K562 (cell line): ENCODE results near the gene FZD4. TPM values are rescaled to one million over a fixed set of nuclear protein-coding genes. Genes with fewer than 3 reads are reported as not detected.

ENCODE experiments used
- ATAC-seq: fragments of 200-7000 bp; cut with Tn5 transposase; 3 replicates; pipeline ENCODE4 v1.9.1; 2020; ENCODE audit warnings: moderate library complexity
- BruUV-seq: library from RNA; stranded (reverse); fragments of 400-500 nt; replicated peaks from 2 replicates; lab custom pipeline; 2021; lab: Mats Ljungman, UMichigan
- CTCF ChIA-PET: fragments of 300-600 bp; formaldehyde crosslinking; extraction: SDS; loops from one replicate; lab custom pipeline; 2021; ENCODE audit warnings: low intra/inter-chr PET ratio; lab: Yijun Ruan, JAX
- POLR2A ChIA-PET: fragments of 300-600, 350-650 bp; sonication (Branson Sonifier 250); formaldehyde crosslinking; extraction: SDS; loops from one replicate; lab custom pipeline; 2021; ENCODE audit warnings: antibody characterized with exemption, inconsistent platforms; lab: Yijun Ruan, JAX
- DNase-seq, 4 experiments: peaks; one replicate each; pipeline versions ENCODE4 v3.0.0 to v3.0.0-alpha.2; 2011 to 2018; ENCODE audit warnings: low spot score in 3 of 4, mixed read lengths in 3 of 4; ENCODE audit errors: extremely low read depth in 1 of 4
- FAIRE-seq: peaks from 2 replicates; lab custom pipeline; 2011; peaks lifted over from hg19 to GRCh38; lab: Jason Lieb, UNC
- H2AFZ ChIP-seq: 2 replicates; pipeline ENCODE4 v1.6.0; 2011; ENCODE audit warnings: low read depth, low read length, control low read depth, inconsistent platforms
- H3K27ac ChIP-seq: fragments of 200-600 bp; 3 replicates; pipeline ENCODE4 v1.8.0; 2011; ENCODE audit warnings: low read depth, mild to moderate bottlenecking, control low read depth, inconsistent platforms, low read length, moderate library complexity, mixed read lengths; ENCODE audit errors: extremely low read depth
- H3K27me3 ChIP-seq, 2 experiments: fragments of 300-600 bp in 1 of 2; 2 replicates in 1 of 2; 3 replicates in 1 of 2; pipeline versions ENCODE4 v1.6.0 to v1.8.0; 2011; ENCODE audit warnings: inconsistent platforms in 2 of 2, low read length in 2 of 2, mild to moderate bottlenecking in 1 of 2, mixed read lengths in 1 of 2, moderate library complexity in 1 of 2; ENCODE audit not compliant: control insufficient read depth in 2 of 2, insufficient read depth in 2 of 2
- H3K36me3 ChIP-seq: fragments of 300-600 bp; 3 replicates; pipeline ENCODE4 v1.8.0; 2011; ENCODE audit warnings: mild to moderate bottlenecking, low read length, inconsistent platforms; ENCODE audit not compliant: control insufficient read depth, insufficient read depth
- H3K4me1 ChIP-seq, 2 experiments: fragments of 200-600 bp in 1 of 2; replicated peaks in 1 of 2; 2 replicates in 1 of 2; 3 replicates in 1 of 2; pipeline versions ENCODE4 v1.5.1 to v1.8.0; 2011; ENCODE audit warnings: inconsistent platforms in 2 of 2, low read length in 2 of 2, mild to moderate bottlenecking in 1 of 2, mixed read lengths in 1 of 2, moderate library complexity in 1 of 2; ENCODE audit not compliant: control insufficient read depth in 2 of 2, insufficient read depth in 2 of 2
- H3K4me2 ChIP-seq: 2 replicates; pipeline ENCODE4 v1.6.1; 2011; ENCODE audit warnings: low read length, control low read depth, inconsistent platforms, mixed read lengths; ENCODE audit not compliant: insufficient read depth
- H3K4me3 ChIP-seq: fragments of 200-600 bp; sonication (generic), shearing (Covaris generic); 2 replicates; pipeline ENCODE4 v1.5.1; 2016; ENCODE audit warnings: control low read depth, inconsistent platforms
- H3K79me2 ChIP-seq: fragments of 200-600 bp; 3 replicates; pipeline ENCODE4 v1.8.0; 2011; ENCODE audit warnings: low read length, inconsistent platforms; ENCODE audit not compliant: control insufficient read depth, insufficient read depth
- H3K9ac ChIP-seq, 2 experiments: 2 replicates each; pipeline versions ENCODE4 v1.6.0 to v1.6.1; 2011; ENCODE audit warnings: low read depth in 2 of 2, low read length in 2 of 2, control low read depth in 1 of 2, inconsistent platforms in 1 of 2, mild to moderate bottlenecking in 1 of 2, mixed read lengths in 1 of 2; ENCODE audit not compliant: insufficient read depth in 1 of 2
- H3K9me1 ChIP-seq: one replicate; pipeline ENCODE4 v1.6.0; 2011; ENCODE audit warnings: inconsistent platforms, mild to moderate bottlenecking, low read length, moderate library complexity; ENCODE audit not compliant: control insufficient read depth, insufficient read depth
- H3K9me3 ChIP-seq: replicated peaks from 2 replicates; pipeline ENCODE4 v1.5.1; 2011; ENCODE audit warnings: low read depth, low read length, inconsistent platforms; ENCODE audit not compliant: control insufficient read depth, insufficient read depth
- H4K20me1 ChIP-seq: replicated peaks from 2 replicates; pipeline ENCODE4 v1.6.1; 2011; ENCODE audit warnings: low read length, inconsistent platforms, mixed read lengths; ENCODE audit not compliant: control insufficient read depth, insufficient read depth
- CTCF ChIP-seq, 3 experiments: IDR thresholded peaks in 2 of 3; conservative IDR thresholded peaks in 1 of 3; 2 replicates each; pipeline ENCODE4 v1.5.1; 2011 to 2012; ENCODE audit warnings: low read length in 3 of 3, mild to moderate bottlenecking in 3 of 3, control low read depth in 2 of 3, improper control_type of control experiment in 1 of 3, inconsistent platforms in 1 of 3, low read depth in 1 of 3, mixed read lengths in 1 of 3, moderate library complexity in 1 of 3; ENCODE audit not compliant: insufficient read depth in 2 of 3
- ETS1 ChIP-seq: conservative IDR thresholded peaks from 2 replicates; pipeline ENCODE4 v1.6.1; 2011; ENCODE audit warnings: low read depth, mild to moderate bottlenecking, low read length; ENCODE audit not compliant: control insufficient read depth
- HDGF ChIP-seq: fragments of 450-650 bp; IDR thresholded peaks from 2 replicates; pipeline ENCODE4 v1.6.1; 2016
- HMG20A ChIP-seq: fragments of 450-650 bp; formaldehyde crosslinking; conservative IDR thresholded peaks from 2 replicates; pipeline ENCODE4 v1.4.0; 2020; ENCODE audit warnings: mild to moderate bottlenecking, mixed read lengths
- KLF13 ChIP-seq: fragments of 450-650 bp; IDR thresholded peaks from 2 replicates; pipeline ENCODE4 v1.6.1; 2016; ENCODE audit warnings: missing genetic modification characterization, low read depth, mild to moderate bottlenecking, missing compliant biosample characterization, moderate library complexity, borderline replicate concordance
- MTA1 ChIP-seq: fragments of 450-650 bp; IDR thresholded peaks from 2 replicates; pipeline ENCODE4 v1.6.1; 2017; ENCODE audit warnings: borderline replicate concordance
- NEUROD1 ChIP-seq: fragments of 150-350 bp; IDR thresholded peaks from 2 replicates; pipeline ENCODE4 v1.6.1; 2014; ENCODE audit warnings: borderline replicate concordance, low read length, low read depth; ENCODE audit not compliant: partially characterized antibody
- NFE2L1 ChIP-seq: fragments of 450-650 bp; IDR thresholded peaks from 2 replicates; pipeline ENCODE4 v1.6.1; 2016; ENCODE audit warnings: missing genetic modification characterization, low read depth, mild to moderate bottlenecking, missing compliant biosample characterization, moderate library complexity, borderline replicate concordance
- NR4A1 ChIP-seq, 2 experiments: fragments of 250-450 bp in 1 of 2; fragments of 450-650 bp in 1 of 2; sonication (Bioruptor Pico) in 1 of 2; IDR thresholded peaks; 2 replicates each; pipeline versions ENCODE4 v1.4.0 to v1.6.1; 2016 to 2020; ENCODE audit warnings: mild to moderate bottlenecking in 2 of 2, missing compliant biosample characterization in 1 of 2, missing genetic modification characterization in 1 of 2, moderate library complexity in 1 of 2
- POLR3A ChIP-seq: IDR thresholded peaks from 2 replicates; pipeline ENCODE4 v1.6.1; 2011; ENCODE audit warnings: borderline replicate concordance, mild to moderate bottlenecking, moderate library complexity; ENCODE audit not compliant: insufficient read length, insufficient read depth; ENCODE audit errors: extremely low read depth
- RFX1 ChIP-seq: fragments of 450-650 bp; IDR thresholded peaks from 2 replicates; pipeline ENCODE4 v1.6.1; 2016; ENCODE audit warnings: mild to moderate bottlenecking, moderate library complexity
- TGIF2 ChIP-seq: sonication (generic); formaldehyde crosslinking; IDR thresholded peaks from 2 replicates; pipeline ENCODE4 v1.8.1; 2022; ENCODE audit warnings: mild to moderate bottlenecking, missing genetic modification reagents, moderate library complexity
- ZNF696 ChIP-seq: fragments of 250-450 bp; sonication (Bioruptor Pico); conservative IDR thresholded peaks from 2 replicates; pipeline ENCODE4 v1.4.0; 2020; ENCODE audit warnings: mild to moderate bottlenecking, moderate library complexity
- ZNF717 ChIP-seq: fragments of 250-450 bp; sonication (Bioruptor Pico); IDR thresholded peaks from 2 replicates; pipeline ENCODE4 v1.5.0; 2021
- WGBS: fragments of 100-300 bp; shearing (Covaris generic); methylation state at CpG from one replicate; pipeline ENCODE4 v1.1.6; 2016; ENCODE audit warnings: low coverage, mixed read lengths; ENCODE audit not compliant: insufficient coverage; ENCODE audit errors: missing lambda C conversion rate; 5-methylcytosine and 5-hydroxymethylcytosine counted together
- in situ Hi-C: fragments of 300-500 bp; cut with MboI; formaldehyde crosslinking; loops from 4 replicates; pipeline ENCODE4 v1.15.0; 2018; ENCODE audit warnings: inconsistent platforms, mixed read lengths
- intact Hi-C: fragments of 100-400 bp; cut with micrococcal nuclease; formaldehyde crosslinking; loops from 2 replicates; pipeline ENCODE4 v1.14.2; 2022
- polyA plus RNA-seq, 8 experiments: library from polyadenylated mRNA; depleted of rRNA in 4 of 8; stranded (reverse) in 5 of 8; unstranded in 3 of 8; fragments of >200 nt; fragmentation: Nextera tagmentation in 2 of 8; fragmentation: Illumina TruSeq in 1 of 8; extraction: Ambion mirVana in 2 of 8; extraction: Trizol in 1 of 8; gene quantifications; 2 replicates each; pipeline versions ENCODE4 v1.2.1 to v1.2.3, GENCODE V29; 2011 to 2014; ENCODE audit warnings: inconsistent platforms in 1 of 8, missing spikeins in 1 of 8
- total RNA-seq, 7 experiments: library from RNA; depleted of rRNA in 6 of 7; stranded (reverse); fragments of >200 nt in 6 of 7; fragmentation: Illumina TruSeq in 2 of 7; extraction: Trizol in 2 of 7; gene quantifications; 2 replicates each; pipeline versions ENCODE4 v1.2.1 to v1.2.3, GENCODE V29; 2011 to 2021; ENCODE audit warnings: low replicate concordance in 1 of 7
- TF ChIP-seq, protein P1 (sequence below): fragments of 450-650 bp; formaldehyde crosslinking; IDR thresholded peaks from 2 replicates; pipeline ENCODE4 v1.4.0; 2020; ENCODE audit warnings: mild to moderate bottlenecking, moderate library complexity

Gene FZD4
- total and polyA plus RNA-seq, 9 of the 15 experiments (the other 6 are each of a cell fraction or from before 2014, with no cell fraction given), result 1.2 to 7.9 (median 5.8) TPM

- H3K9me1 ChIP-seq, result no peaks in the 10 kb centered on the region
- no peaks in the 10 kb centered on the region for H4K20me1 ChIP-seq
- intact Hi-C loops, result loop anchor here (5.0 kb wide), 1 partner anchor 47 kb away; no protein-coding TSS in a partner anchor
- in situ Hi-C loops, result no loop called here
- no TSS peak for BruUV-seq
- H3K36me3 ChIP-seq, result no peaks in the 10 kb centered on the region
- H3K27me3 ChIP-seq, result no peaks in the 10 kb centered on the region
- ChIA-PET POLR2A (interaction anchor here (0.6 to 0.8 kb wide), 2 partner anchors 13 to 332 kb away, joined by 3 to 4 read pairs; no protein-coding TSS in a partner anchor), CTCF (no interaction called here)
- TF ChIP-seq ZNF717 (CRISPR knock-in tag), result no peak
- no peak for TF ChIP-seq RFX1
- TF ChIP-seq MTA1, result no peak
- TF ChIP-seq NEUROD1, result no peak
- TF ChIP-seq NR4A1 (CRISPR knock-in tag; IDR thresholded peaks at IDR 0.05), result no peak
- no peak for TF ChIP-seq NR4A1 (tag; IDR thresholded peaks at IDR 0.05)
- no peak for TF ChIP-seq CTCF (IDR thresholded peaks at IDR 0.05 in 2 of 3, conservative IDR thresholded peaks at IDR 0.05 in 1 of 3; ENCODE audit: insufficient read depth in 2 of 3, low read depth in 1 of 3, low read length in 3 of 3)
- no peak for TF ChIP-seq NFE2L1 (tag)
- TF ChIP-seq ETS1, result no peak
- TF ChIP-seq, protein P1, sequence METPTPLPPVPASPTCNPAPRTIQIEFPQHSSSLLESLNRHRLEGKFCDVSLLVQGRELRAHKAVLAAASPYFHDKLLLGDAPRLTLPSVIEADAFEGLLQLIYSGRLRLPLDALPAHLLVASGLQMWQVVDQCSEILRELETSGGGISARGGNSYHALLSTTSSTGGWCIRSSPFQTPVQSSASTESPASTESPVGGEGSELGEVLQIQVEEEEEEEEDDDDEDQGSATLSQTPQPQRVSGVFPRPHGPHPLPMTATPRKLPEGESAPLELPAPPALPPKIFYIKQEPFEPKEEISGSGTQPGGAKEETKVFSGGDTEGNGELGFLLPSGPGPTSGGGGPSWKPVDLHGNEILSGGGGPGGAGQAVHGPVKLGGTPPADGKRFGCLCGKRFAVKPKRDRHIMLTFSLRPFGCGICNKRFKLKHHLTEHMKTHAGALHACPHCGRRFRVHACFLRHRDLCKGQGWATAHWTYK (CRISPR knock-in tag), result no peak
- no peak for TF ChIP-seq ZNF696 (CRISPR knock-in tag)
- no peak for TF ChIP-seq POLR3A
- TF ChIP-seq HMG20A (CRISPR knock-in tag), result no peak
- no peak for TF ChIP-seq KLF13
- no peak for TF ChIP-seq HDGF
- no peak for TF ChIP-seq TGIF2 (CRISPR knock-in tag)
- H3K4me2 ChIP-seq, result no peak overlapping the region
- ATAC-seq, result no peak
- peaks cover 0 to 4% of the 10 kb centered on the region in 2 experiments; a peak in 3 of 5 replicates for H3K4me1 ChIP-seq
- H3K4me3 ChIP-seq, result no peak overlapping the region
- FAIRE-seq, result no peak
- H3K9ac ChIP-seq, result no peak overlapping the region
- WGBS, result 58% methylated on average over 4 of the region's 4 CpGs
- DNase-seq, result no peak
- no peaks in the 10 kb centered on the region for H3K9me3 ChIP-seq
- no peak overlapping the region for H2AFZ ChIP-seq
- no peaks in the 10 kb centered on the region for H3K79me2 ChIP-seq
- no peak overlapping the region for H3K27ac ChIP-seq
Measured at GRCh38 chr11:86984701-86985100, 29.5 kb upstream of the FZD4 start.
